Neural cell (in vitro differentiated cells): ENCODE data around the gene PPP2R2B.

Experiments used
- CTCF ChIP-seq: fragments of 450-650 bp; IDR thresholded peaks from 2 replicates; pipeline ENCODE4 v1.5.1; 2014; ENCODE audit warnings: antibody characterized with exemption, mild to moderate bottlenecking, moderate library complexity; ENCODE audit not compliant: poor library complexity, severe bottlenecking
- EP300 ChIP-seq: fragments of 450-650 bp; conservative IDR thresholded peaks from 2 replicates; pipeline ENCODE4 v1.6.1; 2014; ENCODE audit warnings: antibody characterized with exemption, mild to moderate bottlenecking, moderate library complexity; ENCODE audit not compliant: poor library complexity, severe bottlenecking
- EZH2 ChIP-seq: fragments of 200-600, 300-800 bp; shearing (Covaris generic), sonication (generic); IDR thresholded peaks from 2 replicates; pipeline ENCODE4 v1.6.1; 2014; ENCODE audit warnings: antibody characterized with exemption, low read length, borderline replicate concordance, mild to moderate bottlenecking; ENCODE audit not compliant: insufficient read depth, poor library complexity, severe bottlenecking
- MXI1 ChIP-seq: fragments of 450-650 bp; conservative IDR thresholded peaks from 2 replicates; pipeline ENCODE4 v1.6.1; 2014; ENCODE audit warnings: antibody characterized with exemption, mild to moderate bottlenecking; ENCODE audit not compliant: poor library complexity, severe bottlenecking
- POLR2AphosphoS5 ChIP-seq: IDR thresholded peaks from 2 replicates; pipeline ENCODE4 v1.6.1; 2012
- REST ChIP-seq: IDR thresholded peaks from 2 replicates; pipeline ENCODE4 v1.6.1; 2012; ENCODE audit warnings: borderline replicate concordance
- TAF1 ChIP-seq: IDR thresholded peaks from 2 replicates; pipeline ENCODE4 v1.6.1; 2012; ENCODE audit warnings: low read depth

GRCh38 chr5:146607659-146608332 is 270.8 kb downstream of the PPP2R2B start:
- TF ChIP-seq CTCF, result no peak
- no peak for TF ChIP-seq EZH2
- no peak for TF ChIP-seq EP300
- no peak for TF ChIP-seq REST
- TF ChIP-seq MXI1, result no peak
- TF ChIP-seq TAF1, result no peak
- no peak for TF ChIP-seq POLR2AphosphoS5
